DMS53 (cell line): ENCODE results near the gene CENPL.
"Not testable (repeated sequence)": the region's sequence is repeated elsewhere in the genome, so short reads cannot be mapped to it uniquely, and the experiment has no call there.

Experiments
- DNase-seq: peaks from one replicate; lab custom pipeline; 2025; lab: John Stamatoyannopoulos, UW

The CENPL gene

DNA sequence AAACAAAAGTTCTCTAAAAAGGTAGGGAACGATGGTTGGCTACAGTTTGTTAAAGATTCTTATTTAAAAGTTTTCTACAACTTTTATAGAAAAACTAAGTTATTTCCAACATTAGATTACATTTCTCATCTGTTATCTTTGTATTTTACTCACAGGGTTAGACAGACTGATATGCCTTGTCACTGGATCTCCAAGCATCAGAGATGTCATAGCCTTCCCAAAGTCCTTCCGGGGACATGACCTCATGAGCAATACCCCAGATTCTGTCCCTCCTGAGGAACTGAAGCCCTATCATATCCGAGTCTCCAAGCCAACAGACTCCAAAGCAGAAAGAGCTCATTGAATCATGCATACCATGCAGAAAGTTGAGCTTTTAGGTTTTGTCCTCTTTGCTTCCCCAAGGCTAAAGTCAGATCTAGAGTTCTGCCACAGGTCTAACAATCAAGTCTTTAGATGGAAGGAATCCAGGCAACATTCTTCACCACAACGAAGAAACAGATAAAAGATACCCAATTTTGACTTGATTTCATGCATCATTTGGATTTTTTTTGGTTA, 32.8 kb upstream of the CENPL start:
- no peak for DNase-seq

DNA sequence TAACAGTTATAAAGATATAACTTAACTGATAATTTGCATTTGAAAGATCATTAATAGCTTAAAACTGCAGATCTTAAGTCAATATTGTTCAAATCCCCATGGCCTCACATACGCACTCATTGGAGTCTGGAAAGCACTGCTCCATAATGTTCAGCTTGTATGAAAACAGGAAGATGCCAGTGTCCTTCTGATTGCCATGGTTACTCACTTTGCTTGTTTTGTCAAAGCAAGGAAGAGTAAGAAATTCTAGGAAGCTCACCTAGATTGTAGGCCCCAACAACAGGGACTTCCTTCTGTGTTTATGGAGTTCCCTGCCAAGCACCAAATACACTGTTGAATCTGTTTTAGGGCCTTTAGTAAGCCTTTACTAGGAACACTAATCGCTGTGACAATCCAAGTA, 32.2 kb upstream of the CENPL start:
- peak; percentile 61 for DNase-seq

DNA sequence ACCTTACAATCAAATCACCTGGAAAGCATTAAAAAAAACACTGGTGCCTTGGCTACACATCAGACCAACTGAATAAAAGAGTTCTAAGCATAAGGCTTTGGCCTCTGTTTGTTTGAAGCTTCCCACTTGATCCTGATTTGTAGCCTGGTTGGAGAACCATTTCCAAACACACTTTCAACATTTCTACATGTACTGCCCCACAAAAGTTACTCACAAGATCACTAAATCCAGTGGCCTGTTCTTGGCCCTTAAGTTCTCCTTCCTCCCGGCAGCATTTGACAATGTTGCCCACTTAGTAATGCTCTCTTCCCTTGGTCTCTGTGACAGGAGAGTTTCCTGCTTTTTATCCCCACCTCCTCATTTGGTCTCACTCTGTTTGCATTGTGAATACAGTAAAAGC, 31.3 kb upstream of the CENPL start:
- DNase-seq = no peak

DNA sequence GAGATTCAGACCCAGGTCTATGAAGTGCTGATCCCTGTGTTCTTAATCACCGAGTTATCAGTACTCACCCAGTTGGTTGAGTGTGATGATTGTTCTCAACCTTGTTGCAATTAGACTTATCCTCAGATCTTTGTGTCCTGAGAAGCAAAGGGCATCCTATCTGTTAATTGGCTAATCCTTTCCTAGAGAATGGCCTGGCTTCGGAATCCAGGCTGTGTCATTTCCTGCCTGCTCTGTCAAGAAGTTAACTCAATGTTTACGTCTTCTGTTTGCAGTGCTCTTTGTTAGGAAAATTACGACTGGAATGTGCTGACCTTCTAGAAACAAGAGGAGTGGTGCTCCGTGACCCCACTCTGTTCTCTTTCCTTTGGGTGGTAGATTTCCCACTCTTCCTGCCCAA, 28.4 kb upstream of the CENPL start:
- DNase-seq = peak; percentile 14

DNA sequence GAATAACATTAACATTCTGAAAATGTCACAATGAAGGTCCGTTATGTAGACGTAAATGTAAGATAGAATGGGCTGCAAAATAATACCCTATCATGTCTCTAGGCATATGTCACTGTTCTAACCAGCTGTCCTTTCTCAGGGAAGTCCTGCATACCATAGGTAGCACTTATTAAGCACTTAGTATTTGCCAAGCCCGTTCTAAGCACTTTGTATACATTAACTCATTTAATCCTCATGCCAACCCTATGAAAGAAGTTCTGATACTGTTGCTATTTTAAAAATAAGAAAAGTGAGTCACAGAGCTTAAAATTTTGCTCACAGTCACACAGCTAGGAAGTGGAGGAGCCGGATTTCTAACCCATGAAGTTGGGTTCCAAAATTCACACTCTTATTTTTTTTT, 27.4 kb upstream of the CENPL start:
- no peak for DNase-seq

DNA sequence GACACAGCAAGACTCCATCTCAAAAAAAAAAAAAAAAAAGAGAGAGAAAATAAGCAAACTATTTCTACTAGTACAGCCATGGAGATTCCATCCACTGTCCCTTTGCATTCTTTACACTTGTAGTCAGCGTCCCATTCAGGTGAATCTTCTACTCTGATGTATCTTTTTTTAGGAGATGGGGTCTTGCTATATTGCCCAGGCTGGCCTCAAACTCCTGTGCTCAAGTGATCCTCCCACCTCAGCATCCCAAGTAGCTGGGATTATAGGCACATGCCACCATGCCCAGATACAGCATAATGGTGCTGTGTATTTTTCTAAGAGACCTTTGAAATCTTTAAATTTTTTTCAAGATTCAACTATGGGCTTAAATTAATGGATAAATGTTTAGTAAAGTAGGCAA, 8.1 kb upstream of the CENPL start:
- no peak for DNase-seq

DNA sequence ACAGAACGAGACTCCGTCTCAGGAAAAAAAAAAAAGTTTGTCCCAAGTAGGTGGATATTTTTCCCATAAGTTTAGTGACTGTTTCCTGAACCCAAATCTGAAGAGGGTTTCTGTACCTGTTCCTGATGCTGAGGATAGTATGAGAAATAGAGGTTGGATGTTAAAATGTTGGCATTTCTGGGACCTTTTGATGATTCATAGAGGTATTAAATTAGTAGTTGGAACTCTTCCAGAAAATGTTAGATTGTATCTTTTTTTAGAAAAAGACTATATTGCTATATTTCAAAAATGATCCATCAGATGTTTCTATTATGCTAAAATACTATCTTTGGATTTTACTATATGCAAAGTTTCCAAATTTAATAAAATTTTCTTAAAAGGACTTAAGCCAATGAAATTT, 2.9 kb upstream of the CENPL start:
- DNase-seq = no peak

DNA sequence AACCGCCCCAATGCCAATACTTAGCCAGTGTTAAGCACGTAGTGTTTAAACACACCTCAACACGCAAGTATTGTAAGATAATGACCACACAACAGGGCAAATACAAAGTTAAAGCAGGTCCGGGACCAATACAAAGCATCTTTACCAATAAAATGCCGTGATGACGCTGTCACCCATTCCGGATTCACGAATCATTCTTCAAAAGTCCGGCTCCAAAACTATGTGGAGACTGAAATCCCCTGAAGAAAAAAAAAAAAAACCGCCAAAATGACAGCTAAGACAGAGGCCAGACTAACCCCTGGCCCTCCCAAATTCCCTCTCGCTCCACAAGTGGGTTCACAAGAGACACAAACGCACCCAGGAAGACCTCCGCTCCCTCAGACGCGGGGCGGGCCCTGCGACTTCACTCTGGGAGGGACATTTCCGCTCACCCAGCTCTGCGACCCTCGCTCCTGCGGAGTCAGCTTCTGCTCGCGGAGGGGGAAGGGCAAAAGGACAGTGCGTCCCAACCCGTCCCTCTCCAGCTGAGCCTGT, 835 bp downstream of the CENPL start:
- peak; percentile 45 for DNase-seq

DNA sequence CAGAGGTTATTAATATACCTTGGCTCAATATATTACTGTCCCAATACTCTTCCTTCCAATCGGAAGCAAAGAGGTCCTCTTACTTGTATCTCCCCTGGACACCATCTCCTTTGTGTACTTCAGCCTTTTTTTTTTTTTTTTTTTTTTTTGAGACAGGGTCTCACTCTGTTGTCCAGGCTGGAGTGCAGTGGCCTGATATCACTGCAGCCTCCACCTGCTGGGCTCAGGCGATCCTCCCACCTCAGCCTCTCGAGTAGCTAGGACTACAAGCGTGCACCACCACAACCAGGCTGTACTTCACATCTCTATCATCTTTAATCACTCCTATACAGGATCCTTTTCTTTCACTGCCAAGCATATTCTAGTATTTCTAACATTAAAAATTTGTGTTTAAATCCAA, 3.0 kb downstream of the CENPL start:
- no peak for DNase-seq

DNA sequence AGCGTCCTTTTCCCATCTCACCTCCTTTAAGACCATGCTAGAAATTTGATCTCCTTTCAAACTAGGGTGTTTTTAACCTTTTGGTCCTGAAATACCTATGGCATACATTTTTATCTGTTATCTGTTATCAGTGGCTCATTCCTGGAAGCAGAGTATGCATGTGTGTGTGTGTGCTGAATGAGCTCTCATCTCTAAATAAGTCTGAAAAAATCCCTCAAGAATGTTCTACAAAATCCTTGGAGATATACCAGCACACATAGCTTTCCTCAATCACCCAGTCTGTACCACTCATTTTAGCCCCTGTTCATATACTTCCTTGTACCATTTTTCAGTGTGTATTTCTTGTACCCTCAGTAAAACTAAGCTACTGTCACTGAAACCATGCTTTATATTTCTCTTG, 6.2 kb downstream of the CENPL start:
- no peak for DNase-seq

DNA sequence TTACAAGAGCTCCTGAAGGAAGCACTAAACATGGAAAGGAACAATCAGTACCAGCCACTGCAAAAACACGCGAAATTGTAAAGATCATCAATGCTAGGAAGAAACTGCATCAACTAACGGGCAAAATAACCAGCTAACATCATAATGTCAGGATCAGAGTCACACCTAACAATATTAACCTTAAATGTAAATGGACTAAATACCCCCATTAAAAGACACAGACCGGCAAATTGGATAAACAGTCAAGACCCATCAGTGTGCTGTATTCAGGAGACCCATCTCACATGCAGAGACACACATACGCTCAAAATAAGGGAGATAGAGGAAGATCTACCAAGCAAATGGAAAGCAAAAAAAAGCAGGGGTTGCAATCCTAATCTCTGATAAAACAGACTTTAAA, 11.0 kb downstream of the CENPL start:
- not testable (repeated sequence) for DNase-seq

DNA sequence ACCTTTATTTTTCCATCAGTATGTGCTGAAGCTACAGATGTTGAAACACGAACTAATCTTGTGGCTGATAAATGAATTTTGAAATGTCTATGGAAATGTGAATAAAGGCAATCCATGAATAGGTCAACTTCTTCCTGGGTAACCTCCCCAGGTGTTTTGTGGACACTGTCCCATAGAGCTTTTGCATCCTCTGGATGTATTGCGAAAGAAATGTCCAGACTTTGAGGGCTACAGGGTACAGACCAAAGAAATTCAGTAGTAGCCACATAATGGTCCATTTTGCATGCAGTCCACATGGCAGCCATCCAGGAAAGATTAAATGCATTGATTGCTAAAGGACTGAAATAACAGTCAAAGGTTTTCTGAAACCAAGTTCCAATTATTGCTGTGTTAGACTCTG, 21.7 kb downstream of the CENPL start:
- DNase-seq = no peak

DNA sequence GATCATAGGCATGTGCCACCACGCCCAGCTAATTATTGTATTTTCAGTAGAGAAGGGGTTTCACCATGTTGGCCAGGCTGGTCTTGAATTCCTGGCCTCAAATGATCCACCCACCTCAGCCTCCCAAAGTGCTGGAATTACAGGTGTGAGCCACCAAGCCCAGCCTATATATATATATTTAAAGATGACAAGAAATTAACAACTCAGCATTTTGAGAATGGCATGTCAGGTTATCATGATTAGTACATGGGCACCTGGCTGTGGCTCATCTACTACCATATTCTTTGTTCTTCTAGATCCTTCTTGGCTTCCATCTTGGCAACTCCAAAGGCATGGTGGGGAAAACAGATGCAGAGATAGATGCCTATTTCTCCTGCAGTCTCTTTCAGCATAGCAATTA, 24.7 kb downstream of the CENPL start:
- DNase-seq = not testable (repeated sequence)

DNA sequence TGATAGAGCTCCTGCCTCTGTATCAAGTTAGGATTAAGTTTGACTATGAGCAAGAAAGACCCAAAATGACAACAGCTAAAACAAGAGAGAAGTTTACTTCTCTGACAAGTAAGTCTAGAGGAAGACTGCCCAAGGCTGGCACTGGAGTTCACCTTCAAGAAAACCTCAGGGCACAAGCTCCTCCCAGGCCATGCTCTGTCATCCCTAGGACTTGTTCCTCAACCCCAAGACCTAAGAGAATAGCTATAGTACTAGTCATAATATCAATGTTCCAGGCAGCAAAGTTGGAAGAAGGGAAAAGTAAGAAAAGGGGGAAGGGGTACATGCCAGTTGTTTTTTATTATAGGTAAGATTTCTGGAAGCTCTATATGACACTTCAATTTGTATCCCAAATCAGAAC, 26.6 kb downstream of the CENPL start:
- DNase-seq = no peak

DNA sequence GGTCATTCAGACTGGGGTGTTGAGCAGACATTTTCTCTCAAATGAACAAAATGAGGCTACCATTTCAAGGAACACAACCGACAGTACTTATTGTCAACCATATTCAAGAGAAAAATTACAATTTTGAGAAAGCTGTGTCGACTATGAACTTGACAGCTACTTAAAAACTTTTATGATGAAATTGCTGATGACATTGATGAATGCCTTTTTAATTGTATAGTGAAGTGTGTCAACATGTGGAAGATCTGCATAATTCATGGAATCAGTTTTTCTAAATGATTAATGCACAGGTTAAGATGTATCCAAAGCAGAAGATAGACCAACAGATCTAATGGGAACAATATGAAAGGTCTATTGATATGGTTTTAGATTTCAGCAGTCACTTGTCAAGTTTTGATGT, 34.8 kb downstream of the CENPL start:
- DNase-seq = no peak

DNA sequence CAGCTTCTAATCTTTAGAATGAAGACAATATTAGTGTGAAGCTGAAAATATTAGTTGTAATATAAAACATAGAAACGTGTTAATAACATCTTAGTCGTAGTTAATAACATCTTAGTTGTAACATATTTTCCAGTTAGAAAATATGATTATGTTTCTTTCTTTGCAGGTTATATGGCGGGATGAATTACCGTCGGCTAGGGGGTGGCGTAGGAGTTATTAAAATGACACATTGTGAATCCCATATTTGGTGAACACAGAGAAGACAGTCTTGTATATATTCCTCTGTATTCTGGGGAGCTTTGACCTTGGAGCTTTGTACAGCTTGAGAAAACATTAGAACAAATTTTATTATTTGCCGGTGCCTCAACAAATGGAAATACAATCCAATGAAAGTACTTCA, 39.7 kb downstream of the CENPL start:
- DNase-seq = no peak

DNA sequence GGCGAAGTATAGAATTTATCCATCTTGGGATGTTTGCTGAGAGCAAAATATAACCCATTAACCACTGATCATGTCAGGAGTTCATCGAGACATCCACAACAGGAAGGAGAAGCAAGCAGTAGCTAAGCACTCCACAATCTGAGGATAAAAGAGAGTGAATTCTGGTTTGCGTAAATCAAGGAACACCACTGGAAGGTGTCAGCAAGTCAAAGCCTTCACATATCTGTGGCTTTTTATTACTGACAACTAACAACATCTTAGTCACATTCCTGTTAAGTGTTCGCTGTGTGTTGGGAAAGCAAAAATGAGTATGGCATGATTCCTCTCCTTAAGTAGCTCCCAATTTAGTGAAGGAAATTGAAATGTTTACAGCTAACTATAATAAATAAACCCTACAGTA, 44.7 kb downstream of the CENPL start:
- DNase-seq = no peak

DNA sequence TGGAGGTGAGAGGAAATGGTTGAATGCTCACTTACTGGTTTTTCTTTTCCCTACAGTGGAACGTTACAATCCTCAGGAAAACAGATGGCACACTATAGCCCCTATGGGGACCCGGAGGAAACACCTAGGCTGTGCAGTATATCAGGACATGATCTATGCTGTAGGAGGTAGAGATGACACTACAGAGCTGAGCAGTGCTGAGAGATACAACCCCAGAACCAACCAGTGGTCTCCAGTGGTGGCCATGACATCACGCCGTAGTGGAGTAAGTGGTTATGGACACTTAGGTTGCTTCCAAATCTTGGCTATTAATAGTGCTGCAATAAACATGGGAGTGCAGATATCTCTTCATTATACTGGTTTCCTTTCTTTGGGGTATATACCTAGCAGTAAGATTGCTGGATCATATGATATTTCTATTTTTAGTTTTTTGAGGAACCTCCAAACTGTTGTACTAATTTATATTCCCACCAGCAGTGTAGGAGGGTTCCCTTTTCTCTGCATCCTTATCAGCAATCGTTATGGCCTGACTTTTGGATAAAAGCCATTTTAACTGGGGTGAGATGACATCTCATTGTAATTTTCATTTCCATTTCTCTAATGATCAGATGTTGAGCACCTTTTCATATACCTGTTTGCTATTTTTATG, 49.0 kb downstream of the CENPL start:
- no peak for DNase-seq

DNA sequence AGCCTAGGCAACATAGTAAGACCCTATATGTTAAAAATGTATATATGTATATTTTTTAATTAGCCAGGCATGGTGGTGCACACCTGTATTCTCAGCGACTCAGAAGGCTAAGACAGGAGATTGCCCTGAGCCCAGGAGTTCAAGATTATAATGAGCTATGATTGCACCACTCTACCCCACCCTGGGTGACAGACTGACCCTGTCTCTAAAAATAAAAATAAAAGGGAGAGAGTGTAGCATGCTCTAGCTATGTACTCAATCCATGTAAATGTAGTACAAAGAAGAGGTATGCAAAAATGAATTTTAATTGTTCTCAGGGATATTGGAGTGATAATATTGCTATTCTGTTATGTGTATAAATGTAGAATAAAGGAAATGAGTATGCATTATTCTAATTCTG, 53.1 kb downstream of the CENPL start:
- no peak for DNase-seq

DNA sequence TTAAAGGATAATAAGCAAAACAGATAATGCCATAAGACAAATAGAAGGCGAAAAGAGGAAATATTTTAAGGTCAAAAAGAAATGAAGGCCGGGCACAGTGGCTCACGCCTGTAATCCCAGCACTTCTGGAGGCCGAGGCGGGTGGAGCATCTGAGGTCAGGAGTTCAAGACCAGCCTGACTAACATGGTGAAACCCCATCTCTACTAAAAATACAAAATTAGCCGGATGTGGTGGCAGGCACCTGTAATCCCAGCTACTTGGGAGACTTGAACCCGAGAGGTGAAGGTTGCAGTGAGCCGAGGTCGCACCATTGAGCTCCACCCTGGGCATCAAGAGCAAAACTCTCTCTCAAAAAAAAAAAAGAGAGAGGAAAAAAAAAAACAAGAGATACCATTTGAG, 54.4 kb downstream of the CENPL start:
- DNase-seq = not testable (repeated sequence)

DNA sequence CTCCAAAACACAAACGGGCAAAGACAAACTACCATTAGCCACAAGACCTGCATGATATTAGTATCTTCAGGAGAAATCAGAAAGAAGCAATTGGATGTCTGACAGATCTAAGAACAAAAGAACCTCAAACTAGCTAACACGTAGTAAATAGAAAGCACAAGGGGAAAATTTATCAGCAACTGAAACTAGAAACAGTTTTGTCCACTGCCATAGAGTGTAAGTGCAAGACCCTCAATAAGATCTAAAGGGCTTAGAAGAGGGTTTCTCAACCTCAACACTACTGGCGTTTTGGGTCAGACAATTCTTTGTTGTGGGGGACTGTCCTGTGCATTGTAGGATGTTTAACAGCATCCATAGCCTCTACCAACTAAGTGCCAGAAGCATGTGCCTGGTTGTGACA, 55.9 kb downstream of the CENPL start:
- DNase-seq = no peak

DNA sequence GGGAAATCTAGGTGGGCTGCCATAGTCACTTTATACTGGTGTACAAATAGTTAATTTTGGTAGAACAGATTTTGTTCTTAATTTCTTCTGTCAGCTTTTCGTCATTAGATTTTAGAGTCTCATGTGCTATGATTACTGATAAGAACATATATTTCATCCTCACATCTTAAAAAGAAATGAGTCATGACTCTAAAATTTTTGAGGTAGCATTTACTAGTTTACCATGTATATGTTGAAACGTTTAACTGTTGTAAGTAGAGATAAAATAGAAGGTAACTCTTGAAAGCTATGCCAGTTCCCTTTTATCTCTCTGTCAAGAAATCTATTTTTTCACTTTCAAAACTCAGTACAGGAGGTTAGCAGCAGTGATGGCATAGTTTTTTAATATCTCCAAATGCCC, 56.5 kb downstream of the CENPL start:
- DNase-seq = no peak

DNA sequence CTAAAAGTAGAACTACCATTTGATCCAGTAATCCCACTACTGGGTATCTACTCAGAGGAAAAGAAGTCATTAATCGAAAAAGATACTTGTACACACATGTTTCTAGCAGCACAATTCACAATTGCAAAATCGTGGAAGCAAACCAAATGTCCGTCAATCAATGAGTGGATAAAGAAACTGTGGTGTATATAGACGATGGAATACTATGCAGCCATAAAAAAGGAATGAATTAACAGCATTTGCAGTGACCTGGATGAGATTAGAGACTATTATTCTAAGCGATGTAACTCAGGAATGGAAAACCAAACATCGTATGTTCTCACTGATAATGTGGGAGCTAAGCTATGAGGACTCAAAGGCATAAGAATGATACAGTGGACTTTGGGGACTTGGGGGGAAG, 60.4 kb downstream of the CENPL start:
- DNase-seq = not testable (repeated sequence)

DNA sequence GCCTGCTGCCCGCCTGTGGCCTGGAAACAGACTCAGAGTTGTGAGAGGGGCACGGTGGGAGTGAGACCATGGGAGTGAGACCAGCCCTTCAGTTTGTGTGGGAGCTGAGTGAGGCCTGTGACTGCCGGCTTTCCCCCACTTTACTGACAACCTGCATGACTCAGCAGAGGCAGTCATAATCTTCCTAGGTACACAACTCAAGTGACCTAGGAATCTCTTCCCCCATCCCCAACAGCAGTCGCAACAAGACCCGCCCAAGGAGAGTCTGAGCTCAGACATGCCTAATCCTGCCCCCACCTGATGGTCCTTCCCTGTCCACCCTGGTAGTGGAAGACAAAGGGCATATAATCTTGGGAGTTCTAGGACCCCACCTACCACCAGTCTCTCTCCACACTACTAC, 65.7 kb downstream of the CENPL start:
- peak; percentile 3 for DNase-seq
